ENCODE measurements around the gene KRTAP26-1. TPM values are rescaled to one million over a fixed set of nuclear protein-coding genes. Genes with fewer than 3 reads are reported as not detected.

KRTAP26-1 gene
- total and polyA plus RNA-seq, 2 experiments from 2014 or later: not detected

- DNase-seq (ENCODE audit: low spot score): no peak
- H3K36me3 ChIP-seq (replicated peaks; ENCODE audit: insufficient read depth, low read depth): no peaks in the 10 kb centered on the region
- H2AFZ ChIP-seq: no peak overlapping the region
- WGBS (ENCODE audit: low lambda C conversion rate, missing lambda C conversion rate): 75% methylated on average over 2 of the region's 2 CpGs
- no peaks in the 10 kb centered on the region for H3K27me3 ChIP-seq
- H3K9me3 ChIP-seq (ENCODE audit: low read depth): no peaks in the 10 kb centered on the region
- TF ChIP-seq EZH2 (IDR thresholded peaks at IDR 0.05; ENCODE audit: borderline replicate concordance) (no peak), CTCF (IDR thresholded peaks at IDR 0.05; ENCODE audit: poor library complexity) (no peak), EZH2phosphoT487 (IDR thresholded peaks at IDR 0.05; ENCODE audit: low read depth, severe bottlenecking, unreplicated experiment) (no peak)
- no peaks in the 10 kb centered on the region for H3K4me1 ChIP-seq (ENCODE audit: insufficient read depth)
- H3K9me2 ChIP-seq (replicated peaks; ENCODE audit: insufficient read depth): no peaks in the 10 kb centered on the region
- no peak overlapping the region for H3K4me2 ChIP-seq
- H3K27ac ChIP-seq: no peak overlapping the region
- H4K20me1 ChIP-seq (ENCODE audit: insufficient read depth, poor library complexity, severe bottlenecking): no peaks in the 10 kb centered on the region
- H3K4me3 ChIP-seq: no peak overlapping the region
- H3K79me2 ChIP-seq: no peaks in the 10 kb centered on the region
These were observed 24.9 kb upstream of the KRTAP26-1 start for GRCh38 chr21:30345014-30345413.

DNA sequence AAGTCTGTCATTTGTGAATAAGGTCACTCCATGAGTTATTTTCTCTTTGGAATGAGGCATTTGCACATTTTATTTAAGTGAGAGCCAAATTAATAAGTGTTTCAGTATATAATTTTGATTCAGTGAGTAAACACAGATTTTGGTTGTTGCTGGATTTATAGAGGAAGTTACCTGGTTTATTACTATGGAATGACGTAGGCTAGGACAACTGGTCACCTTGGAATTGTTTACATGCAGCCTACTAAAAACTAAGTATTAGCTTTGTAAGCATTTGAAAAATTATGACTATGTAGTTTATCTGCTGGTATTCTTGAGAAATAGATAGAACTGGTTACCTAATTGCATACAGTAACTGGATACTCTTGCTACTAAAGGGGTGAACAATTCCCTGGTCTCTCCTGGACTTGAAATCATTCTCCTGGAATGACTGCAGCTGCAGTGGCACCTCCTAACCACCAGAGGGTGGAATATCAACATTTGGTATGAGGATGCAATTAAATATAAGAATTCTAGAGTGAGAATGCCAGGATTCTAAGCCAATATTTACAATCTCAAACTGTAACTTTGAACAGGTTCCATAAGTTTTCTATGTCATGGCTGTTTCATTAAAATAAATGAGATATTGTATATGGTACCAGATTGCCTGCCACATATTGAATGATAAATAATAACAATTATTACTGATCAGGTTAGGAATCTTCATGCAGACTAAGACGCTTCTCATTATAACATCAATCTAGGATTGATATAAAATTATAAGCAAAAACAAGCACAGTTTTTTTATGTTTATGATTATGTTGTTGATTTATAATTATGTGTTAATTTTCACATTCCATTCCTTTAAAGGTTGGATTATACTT, 20.8 kb upstream of the KRTAP26-1 start:
- Histone ChIP-seq H3K4me2 (no peak overlapping the region), H3K4me1 (ENCODE audit: insufficient read depth) (no peaks in the 10 kb centered on the region), H3K9me3 (ENCODE audit: low read depth) (no peaks in the 10 kb centered on the region), H3K9me2 (replicated peaks; ENCODE audit: insufficient read depth) (no peaks in the 10 kb centered on the region), H3K36me3 (replicated peaks; ENCODE audit: insufficient read depth, low read depth) (no peaks in the 10 kb centered on the region), H3K79me2 (no peaks in the 10 kb centered on the region), H2AFZ (no peak overlapping the region), H3K27ac (no peak overlapping the region), H3K27me3 (no peaks in the 10 kb centered on the region), H4K20me1 (ENCODE audit: insufficient read depth, poor library complexity, severe bottlenecking) (no peaks in the 10 kb centered on the region), H3K4me3 (no peak overlapping the region)
- 86% methylated on average over 2 of the region's 2 CpGs for WGBS (ENCODE audit: low lambda C conversion rate, missing lambda C conversion rate)
- TF ChIP-seq CTCF (IDR thresholded peaks at IDR 0.05; ENCODE audit: poor library complexity) (peak; percentile 83), EZH2 (IDR thresholded peaks at IDR 0.05; ENCODE audit: borderline replicate concordance) (no peak)
- DNase-seq (ENCODE audit: low spot score): peak; percentile 56

- WGBS (ENCODE audit: low lambda C conversion rate, missing lambda C conversion rate): 78% methylated on average over 4 of the region's 4 CpGs
- no peaks in the 10 kb centered on the region for H3K9me2 ChIP-seq (replicated peaks; ENCODE audit: insufficient read depth)
These were observed 18.6 kb upstream of the KRTAP26-1 start for GRCh38 chr21:30338717-30339116.

More at GRCh38 chr21:30338717-30339116, 18.6 kb upstream of the KRTAP26-1 start:
- Histone ChIP-seq H3K27ac (no peak overlapping the region), H4K20me1 (ENCODE audit: insufficient read depth, poor library complexity, severe bottlenecking) (no peaks in the 10 kb centered on the region), H3K36me3 (replicated peaks; ENCODE audit: insufficient read depth, low read depth) (no peaks in the 10 kb centered on the region), H3K4me2 (no peak overlapping the region), H3K9me3 (ENCODE audit: low read depth) (no peaks in the 10 kb centered on the region), H3K27me3 (no peaks in the 10 kb centered on the region), H3K4me3 (no peak overlapping the region), H3K4me1 (ENCODE audit: insufficient read depth) (no peaks in the 10 kb centered on the region), H2AFZ (no peak overlapping the region), H3K79me2 (no peaks in the 10 kb centered on the region)
- TF ChIP-seq CTCF (IDR thresholded peaks at IDR 0.05; ENCODE audit: poor library complexity) (no peak), EZH2 (IDR thresholded peaks at IDR 0.05; ENCODE audit: borderline replicate concordance) (no peak)
- DNase-seq (ENCODE audit: low spot score): no peak

Measured in hepatocyte (in vitro differentiated cells).